ENCODE data around the gene MICAL2.

Gene MICAL2

DNA sequence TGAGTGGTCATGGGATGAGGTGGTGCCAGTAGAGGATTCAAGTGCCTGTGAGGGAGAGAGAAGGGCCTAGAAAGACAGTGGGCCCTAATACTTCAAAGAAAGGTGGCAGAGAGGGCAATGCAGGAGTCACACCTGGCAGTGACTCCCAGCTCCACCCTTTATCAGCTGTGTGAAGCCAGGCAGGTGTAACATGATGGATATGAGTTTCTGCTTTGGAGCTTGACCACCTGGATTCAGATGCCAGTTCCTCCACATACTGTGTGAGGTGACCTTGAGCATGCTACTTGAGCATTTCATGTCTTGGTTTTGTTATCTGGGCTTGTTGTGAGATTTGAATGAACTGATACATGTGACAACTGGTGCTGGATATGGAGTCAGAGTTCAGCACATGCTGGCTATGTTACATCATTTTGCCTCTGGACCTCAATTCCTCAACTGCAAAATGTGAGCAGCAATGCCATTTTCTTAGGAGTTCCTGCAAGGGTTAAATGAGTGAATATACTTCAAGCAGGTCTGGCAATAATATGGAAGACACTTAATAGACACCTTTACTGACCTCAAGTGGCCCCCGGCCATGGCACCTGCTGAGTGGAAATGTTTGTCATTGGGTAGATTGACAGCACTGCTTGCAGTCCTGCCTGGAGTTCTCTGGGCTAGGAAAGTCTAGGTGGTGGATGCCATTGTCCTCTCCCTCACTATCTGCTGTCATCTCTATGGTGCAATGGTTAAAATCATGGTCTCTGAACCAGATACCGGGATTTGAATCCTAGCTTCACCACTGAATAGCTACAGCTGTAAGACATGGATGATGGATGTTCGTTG is 83.3 kb downstream of the MICAL2 start:
- FAIRE-seq, result no peak

DNA sequence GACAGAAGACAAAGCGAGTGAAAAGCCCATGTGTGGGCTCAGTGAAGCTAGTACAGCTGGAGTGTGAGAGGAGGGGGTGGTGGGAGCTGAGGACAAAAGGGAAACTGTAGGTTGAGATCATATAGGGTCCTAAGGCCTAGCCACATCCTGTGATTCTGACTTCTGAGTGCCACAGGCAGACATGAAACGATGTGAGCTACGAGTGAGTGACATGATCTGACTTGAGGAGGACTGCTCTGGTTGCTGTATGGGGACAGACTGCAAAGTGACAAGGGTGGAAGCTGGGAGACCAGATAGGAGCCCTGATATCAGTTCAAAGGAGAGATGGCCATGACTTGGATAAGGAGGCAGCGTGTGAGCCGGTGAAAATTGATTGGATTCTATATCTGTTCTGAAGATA is 85.4 kb downstream of the MICAL2 start:
- FAIRE-seq, result no peak

DNA sequence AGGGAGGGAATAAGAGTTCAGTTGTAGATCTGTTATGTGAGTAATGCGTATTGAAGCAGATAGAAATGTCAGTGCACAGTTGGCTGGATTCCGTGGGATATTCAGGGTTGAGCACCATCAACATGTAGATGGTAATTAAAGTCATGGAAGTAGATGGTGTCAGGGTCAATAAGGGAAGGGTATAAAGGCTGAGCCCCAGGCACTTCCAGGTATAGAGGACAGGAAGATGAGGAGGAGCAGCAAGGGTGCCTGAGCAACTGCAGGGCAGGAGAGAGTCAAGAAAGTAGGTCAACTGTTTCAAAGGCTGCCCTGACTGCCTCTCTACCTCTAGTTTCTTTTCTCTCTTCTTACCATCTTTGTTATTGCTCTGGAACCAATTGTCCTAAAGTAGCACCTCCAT is 85.9 kb downstream of the MICAL2 start:
- FAIRE-seq, result no peak

DNA sequence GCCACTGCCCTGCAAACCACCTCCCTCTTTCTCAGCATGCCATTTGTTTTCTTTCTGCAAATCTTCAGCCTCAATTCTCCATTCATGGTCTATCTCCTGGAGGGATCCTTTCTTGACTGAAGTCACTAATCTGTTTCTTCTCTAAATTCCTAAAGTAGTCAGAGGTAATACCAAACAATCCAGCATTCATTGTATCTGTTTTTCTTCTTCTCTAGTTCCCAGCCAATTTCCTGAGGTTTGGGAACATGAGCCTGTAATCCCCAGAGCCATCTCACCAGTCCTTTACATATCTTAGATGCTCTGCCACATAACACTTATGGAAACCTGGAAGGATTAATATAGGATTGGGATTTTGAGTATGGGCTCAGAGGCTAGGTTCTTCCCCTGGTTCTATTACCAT is 86.5 kb downstream of the MICAL2 start:
- no peak for FAIRE-seq

DNA sequence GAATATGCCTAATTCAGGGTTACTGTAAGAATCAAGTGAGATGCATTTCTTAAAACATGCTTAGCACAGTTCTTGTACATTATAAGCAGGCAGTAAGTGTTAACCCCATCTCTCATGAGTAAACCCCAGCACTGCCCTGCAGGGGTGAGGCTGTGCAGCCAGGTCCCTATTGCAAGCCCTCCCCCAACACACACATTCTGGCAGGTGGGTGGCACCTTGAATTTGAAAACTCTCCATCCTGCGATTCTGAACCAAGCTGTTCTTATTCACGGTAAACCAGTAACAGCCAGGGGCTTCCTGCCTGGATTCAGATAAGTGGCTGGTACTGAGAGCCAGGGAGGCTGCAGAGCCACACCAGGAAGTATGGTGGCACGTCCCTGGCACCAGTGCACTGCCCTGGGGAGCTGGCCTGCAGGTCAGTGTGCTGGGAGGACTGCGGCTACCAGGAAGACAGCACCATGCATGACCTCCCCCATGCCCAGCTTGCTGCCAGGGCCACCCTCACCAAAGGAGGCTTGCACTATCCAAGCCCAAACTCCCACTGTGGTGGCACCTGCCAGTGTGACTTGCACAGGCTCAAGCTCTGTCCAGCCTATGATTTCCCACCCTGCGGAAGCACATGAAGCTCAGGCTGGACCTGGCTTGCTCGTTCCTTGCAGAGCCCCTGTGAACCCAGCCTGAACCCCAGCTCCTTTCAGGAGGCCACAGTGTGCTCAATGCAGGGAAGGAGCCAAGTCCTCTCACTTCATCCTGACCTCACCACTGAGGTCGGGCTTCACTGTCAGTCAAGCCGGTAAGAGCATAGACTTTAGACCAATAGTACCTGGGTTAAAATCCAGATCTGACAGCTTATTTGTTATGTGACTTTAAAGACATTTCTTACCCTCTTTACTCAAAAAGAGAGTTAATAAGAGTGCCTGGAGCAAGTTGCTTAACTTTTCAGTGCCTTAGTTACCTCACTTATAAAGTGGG is 88.1 kb downstream of the MICAL2 start:
- no peak for FAIRE-seq

DNA sequence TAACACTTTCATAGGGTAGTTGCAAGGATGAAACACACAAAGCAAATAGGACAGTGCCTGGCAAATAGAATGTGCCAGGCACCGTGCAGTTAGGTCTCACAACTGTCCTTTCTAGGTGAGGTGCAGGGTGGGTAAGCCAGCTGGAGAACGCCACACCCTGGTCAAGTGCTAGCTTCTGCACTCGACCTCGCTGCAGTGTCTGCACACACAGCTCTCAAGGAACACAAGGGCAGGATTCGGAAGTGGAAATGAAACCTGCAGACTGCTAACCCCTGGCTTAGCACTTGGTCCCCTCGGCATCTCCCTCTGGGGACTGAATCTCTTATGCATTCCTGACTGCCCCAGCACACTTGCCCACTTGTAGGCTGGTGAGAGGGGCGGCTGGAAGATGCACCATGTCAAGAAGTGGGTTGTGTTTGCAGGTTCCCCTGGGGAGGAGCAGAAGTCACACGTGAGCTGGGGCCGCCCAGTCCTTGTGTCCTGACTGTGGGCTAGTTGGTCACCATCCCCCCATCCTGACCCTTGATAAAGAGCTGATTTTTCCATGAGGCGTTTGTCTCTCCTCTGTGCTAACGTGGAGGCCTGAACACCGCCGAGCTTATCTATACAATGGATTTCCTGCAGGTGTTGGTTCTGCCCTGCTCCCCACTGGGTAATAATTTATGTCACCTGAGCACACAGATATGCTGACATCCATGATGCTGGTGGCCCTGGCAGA is 89.0 kb downstream of the MICAL2 start:
- FAIRE-seq, result no peak

DNA sequence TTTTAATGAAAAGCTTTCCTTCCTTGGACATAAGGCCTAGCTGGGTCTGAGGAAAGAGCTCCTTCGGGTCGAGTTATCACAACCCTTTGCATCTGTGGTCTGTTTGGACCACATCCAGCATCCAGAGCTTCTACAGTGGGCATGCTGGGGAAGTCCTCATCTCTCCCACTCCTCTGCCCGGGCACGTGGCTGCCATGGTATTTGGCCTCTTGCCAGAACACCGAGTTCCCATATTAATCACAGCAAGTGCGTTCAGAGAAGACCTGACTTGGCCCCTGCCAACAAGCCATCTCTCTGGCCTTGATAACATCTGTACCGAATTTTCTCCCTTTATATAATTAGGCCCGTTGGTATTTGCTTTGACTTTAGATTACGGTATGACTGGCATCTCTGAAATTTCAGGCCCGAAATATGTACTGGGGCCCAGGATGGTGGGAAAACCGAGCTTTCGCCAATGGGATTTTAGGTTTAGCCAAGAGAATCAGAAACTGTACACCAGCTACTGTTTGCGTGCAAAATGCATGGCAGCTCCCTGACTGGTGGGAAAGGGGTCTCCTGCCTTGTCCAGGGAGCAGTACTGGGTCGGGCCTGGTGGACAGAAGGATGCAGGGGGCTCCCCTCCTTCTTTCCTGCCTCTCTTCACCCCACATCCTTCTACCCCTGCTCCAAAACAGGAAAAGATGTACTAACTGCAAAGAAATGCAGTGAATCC is 90.0 kb downstream of the MICAL2 start:
- no peak for FAIRE-seq

DNA sequence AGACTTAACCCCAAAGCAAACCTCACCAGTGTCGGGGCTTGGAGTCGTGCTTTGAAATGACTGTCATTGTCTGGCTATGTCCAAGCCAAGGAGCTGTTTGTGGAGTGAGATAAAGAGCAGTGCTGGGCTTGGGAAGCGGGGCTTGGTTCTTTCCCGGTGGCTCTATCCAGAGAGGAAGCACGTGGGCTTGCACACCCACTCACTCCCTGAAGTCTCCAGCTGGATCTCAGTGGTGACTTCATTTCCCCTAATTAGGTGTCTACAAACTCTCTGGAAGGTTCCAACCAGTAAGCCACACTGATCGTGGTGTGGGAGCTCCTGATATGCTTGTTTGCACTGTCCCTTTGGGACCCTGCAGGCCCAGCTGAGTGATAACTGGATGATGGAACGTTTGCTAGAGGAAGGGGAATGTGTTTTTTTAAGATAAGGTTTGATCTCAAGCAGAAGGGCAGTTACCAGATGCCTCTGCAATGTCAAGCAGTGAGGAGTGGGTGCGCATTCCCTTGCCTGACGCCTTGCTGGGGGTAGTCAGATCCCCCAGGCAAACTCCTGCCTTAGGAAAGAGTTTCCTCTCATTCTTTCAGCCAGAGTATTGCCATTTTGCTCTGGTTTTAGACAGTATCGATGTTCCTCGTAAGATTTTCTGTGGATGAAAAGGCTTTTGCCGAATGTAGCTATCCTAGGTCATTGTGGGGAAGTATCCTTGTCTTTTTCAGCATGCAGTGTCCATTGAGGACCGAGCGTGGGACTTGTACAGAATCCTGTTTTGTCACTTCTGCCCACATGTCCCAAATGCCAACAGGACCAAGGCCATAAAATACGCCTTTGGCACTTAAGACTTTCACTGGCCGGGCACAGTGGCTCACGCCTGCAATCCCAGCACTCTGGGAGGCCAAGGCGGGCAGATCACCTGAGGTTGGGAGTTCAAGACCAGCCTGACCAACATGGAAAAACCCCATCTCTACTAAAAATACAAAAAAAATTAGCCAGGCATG is 90.9 kb downstream of the MICAL2 start:
- no peak for FAIRE-seq

DNA sequence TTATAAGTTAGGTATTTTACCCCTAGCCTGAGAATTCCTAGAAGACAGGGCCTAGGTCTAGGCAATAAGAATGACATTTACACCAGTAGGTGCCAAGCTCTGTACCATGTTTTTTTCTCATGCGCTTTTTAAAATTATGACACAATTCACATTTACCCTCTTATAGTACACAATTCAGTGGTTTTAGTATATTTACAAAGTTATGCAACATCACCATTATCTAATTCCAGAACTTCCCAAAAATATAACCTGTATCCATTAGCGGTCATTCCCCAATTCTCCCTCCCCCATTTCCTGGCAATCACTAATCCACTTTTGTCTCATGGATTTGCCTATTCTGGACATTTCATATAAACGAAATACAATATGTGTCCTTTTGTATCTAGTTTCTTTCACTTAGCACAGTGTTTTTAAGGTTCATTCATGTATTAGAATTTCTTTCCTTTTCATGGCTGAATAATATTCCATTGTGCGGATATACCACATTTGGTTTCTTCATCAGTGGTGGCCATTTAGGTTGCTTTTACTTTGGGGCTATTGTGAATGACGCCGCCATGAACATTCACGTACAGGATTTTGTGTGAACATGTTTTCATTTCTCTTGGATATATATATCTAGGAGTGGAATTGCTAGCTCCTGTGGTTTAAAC is 92.4 kb downstream of the MICAL2 start:
- FAIRE-seq, result no peak

DNA sequence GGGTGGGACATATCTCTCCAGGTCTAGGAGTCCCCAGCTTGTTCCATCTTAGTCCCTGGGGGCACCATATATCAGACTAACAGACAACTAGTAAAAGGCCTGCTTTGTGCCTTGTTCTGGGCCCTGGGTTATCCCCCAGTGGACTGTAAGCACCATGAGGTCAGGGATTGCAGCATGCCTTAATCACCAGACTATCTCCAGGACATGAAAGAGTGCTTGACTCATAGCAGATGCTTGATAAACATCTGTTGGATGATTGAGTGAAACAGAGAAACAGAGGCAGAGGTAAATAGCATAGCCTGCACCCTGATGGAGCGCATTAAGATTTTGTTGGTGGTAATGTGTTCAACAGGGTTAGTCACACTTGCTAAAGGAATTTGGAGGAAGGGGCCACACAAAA is 94.1 kb downstream of the MICAL2 start:
- FAIRE-seq, result no peak

DNA sequence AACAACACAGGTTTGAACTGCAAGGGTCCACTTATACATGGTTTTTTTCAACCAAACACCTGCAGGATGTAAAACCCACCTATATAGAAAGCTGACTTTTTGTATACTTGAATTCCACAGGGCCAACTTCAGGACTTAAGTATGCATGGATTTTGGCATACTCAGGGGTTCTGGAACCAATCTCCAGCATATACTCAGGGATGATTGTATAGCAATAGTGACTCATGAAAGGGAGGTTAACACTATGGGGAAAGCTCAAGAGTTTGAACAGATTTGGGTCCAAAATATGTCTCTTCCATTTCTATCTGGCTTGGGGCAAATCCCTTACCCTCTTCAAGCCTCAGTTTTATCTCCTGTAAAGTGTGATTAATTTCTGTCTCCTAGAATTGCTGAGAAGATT is 94.9 kb downstream of the MICAL2 start:
- no peak for FAIRE-seq

DNA sequence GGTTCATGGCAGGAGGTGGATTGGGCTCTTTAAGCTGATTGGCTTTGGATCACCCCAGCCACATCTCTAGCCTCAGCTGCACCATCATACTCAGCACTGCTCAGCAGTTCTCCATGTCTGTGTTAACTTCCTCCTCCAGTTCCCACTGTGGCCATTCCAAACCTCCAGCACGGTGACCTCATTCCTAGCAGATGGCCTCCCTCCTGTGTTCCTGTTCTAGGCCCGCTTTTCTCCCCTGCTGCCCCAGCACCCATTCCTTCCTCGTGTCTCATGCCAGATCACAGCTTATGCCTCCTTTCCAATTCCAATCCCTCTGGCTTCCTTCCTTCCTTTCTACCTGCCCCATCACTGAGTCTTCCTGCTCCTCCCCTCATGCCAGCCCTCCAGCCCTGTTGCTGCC is 96.1 kb downstream of the MICAL2 start:
- FAIRE-seq, result no peak

DNA sequence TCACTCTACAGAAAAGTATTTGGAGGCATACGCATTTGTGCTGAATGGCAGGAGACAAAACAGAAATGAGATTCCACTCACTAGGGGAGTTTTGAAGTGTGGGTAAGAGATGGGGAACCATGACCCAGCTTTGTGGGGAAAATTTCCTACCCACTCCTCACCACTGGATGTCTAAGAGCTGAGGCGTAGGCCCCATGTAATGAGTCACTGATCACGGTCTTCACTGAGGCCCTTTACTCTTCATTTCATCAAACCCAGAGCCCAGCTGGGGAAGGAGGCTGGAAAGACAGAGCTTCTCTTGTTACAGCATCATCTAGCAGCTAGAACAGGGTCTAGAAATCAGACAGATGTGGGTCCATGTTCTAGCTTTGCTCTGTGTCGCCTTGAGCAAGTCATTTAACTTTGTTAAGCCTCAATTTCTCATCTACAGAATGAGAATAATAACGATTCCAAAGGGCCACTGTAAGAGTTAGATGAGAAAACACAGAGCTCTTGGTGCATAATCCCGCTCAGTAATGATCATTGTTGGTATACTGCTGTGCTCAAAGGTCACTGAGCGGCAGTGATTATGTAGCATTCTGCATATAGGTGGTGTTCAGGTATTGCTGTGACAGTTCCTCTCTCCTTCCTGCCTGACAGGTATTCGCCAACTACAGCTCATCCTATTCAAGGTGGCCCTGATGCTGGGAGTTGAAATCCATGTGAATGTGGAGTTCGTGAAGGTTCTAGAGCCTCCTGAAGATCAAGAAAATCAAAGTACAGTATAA is 97.2 kb downstream of the MICAL2 start:
- no peak for FAIRE-seq

DNA sequence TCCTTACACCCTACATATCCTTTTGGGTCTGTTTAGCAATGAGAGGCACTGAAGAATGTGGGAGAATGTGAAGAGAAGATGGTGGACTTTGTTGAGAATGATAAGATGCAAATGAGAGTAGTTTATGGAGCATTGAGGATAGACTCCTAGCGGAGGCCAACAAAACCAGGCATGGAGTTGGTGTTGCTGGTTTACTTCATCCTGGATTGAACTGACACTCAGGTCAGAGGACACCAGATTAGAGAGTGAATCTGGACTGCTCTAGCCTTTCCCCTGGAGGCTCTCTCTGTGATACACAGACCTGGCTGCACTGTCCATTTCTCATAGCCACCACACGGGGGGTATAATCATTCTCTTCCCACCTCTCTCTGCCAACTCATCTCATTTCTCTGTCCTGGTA is 98.7 kb downstream of the MICAL2 start:
- FAIRE-seq, result no peak

DNA sequence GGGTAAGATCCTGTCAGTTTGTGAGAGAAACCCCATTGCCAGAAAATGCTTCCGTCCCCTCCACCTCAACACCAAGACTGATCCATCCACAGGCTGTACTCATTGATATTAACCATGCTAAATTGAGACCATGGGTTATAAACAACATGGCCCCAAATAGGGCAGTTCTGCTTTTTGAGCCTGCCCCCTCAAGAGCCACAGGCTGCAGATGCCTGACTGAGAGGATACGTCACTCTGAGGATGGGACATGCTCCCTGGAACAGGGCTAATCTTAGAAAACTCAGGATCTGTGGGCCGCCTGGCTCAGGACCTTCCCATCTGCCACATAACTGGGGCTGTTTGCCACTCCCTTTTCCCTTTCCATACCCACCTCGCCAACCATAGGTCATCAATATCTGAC is 99.8 kb downstream of the MICAL2 start:
- FAIRE-seq, result no peak

DNA sequence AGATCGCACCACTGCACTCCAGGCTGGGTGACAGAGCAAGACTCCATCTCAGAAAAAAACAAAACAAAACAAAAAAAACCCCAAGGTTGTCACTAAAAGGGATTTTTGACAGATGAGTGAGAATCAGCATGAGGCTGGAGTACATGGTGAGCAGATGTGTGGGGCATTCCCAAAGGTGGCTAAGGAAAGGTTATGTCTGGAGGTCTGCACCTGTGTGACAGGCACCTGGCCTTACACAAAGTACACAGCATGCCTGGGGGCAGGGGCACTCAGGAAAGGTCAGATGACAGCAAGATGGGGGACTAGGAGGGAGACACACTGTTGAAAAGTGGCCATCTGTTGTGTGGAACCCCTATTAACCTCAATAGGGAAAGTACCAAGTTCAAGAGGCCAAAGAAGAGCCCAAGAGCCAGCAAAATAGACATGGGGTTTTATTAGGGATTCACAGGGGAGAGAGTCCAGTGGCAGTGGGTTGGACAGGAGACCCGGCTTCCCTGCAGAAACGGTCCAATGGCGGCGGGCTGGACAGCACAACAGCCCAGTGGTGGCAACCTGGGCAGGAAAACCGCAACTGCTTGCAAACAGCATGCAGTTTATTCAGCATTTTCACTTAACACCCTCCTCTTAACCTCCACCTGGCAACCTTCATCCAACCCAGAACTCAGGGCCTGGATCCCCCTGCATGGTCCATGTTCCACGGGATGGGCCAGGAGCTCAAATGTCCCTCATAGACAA is 101.1 kb downstream of the MICAL2 start:
- no peak for FAIRE-seq

DNA sequence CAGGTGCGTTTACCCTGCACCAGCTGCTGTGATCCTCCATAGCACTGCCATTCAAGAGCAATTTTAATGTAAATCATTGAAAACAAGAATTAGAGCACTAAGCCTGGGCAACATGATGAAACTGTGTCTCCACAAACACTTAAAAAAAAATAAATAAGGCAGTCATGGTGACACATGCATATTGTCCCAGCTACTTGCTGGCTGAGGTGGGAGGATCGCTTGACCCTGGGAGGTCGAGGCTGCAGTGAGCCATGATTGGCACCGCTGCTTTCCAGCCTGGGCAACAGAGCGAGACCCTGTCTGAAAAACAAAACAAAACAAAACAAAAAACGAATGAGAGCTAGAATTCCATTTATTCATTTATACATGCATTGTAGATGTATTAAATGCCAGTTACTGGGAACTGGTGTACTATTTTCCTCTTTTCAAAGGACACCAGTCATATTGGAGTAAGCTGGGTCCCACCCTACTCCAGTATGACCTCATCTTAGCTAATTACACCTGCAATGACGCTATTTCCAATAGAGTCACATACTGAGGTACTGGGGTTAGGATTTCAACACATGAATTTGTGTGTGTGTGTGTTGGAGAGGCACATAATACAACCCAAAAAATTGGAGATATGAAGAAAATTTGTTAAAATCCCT is 101.9 kb downstream of the MICAL2 start:
- no peak for FAIRE-seq

DNA sequence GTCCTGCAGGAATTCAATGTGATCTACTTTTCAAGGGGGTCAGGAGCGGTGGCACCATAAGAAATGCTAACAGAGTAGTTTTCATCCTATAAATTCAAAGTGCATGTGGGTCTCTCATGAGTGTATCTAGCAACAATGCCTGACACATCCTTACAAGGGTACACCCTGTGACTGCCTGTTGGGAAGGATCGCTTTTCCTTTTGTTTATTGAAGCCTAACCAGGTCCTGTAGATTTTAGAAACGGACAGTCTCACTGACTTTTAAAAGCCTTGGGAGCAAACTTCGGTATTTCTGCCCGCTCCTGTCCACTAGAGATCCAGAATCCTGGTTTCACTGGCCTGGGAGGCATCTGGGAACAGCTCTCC is 102.4 kb downstream of the MICAL2 start:
- no peak for FAIRE-seq

DNA sequence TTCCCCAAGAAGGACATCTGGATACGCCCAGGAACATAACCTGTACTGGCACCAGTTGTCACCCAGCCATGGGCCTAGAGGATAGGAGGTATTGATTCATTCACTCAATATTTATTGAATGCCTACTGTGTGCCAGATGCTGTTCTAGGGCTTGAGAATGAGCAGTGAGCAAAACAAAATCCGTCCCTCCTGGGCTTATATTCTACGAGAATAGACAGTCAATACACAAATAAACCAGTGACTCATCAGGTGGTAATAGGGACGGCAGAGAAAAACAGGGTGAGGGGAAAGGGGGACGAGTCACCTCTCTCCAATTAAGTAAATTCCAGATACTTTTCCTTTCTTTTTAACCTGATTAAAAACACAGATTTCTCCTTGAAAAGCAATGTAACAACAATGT is 103.5 kb downstream of the MICAL2 start:
- no peak for FAIRE-seq
